ENCODE results near the gene NDUFS6. TPM values are rescaled to one million over a fixed set of nuclear protein-coding genes. Genes with fewer than 3 reads are reported as not detected.

Gene NDUFS6
- total and polyA plus RNA-seq, 2 of the 4 experiments (the other 2 are of a cell fraction) = 10.4 to 69.0 TPM

DNA sequence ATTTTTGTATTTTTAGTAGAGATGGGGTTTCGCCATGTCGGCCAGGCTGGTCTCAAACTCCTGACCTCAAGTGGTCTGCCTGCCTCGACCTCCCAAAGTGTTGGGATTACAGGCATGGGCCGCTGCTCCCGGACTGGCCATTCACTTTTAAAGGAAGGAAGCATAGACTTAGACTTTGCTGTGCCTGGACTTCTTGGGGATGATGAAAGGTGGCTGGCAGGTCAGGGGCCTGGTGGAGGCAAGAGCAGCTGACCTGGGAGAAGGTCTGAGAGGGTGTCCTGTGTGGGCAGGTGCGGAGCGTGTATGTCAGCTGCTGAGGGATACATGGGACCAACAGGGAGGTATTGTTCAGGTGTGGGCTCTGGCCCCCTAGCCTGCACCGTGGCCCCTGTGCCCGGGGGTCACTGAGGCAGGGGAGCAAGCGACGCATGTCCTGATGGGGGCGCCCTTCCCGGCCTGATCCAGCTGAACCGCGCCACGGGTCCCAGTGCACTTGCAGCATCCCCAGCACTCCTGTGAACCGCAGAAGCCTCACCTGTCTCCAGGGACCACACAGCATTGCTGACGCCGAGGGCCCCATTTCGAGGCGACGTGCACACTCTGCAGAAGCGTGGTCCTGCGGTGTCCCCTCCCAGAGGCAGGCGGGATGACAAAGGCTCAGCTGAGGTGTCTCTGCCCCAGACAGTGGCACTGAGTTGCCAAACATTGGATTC, 23.1 kb downstream of the NDUFS6 start:
- no peak overlapping the region for H3K14ac ChIP-seq (replicated peaks; ENCODE audit: low read depth, low read length)
- BruUV-seq (replicated peaks) = no TSS peak
- no peak overlapping the region for H3K4ac ChIP-seq (ENCODE audit: low read depth, low read length)
- 0 out of 4 replicates have a peak, but pooled peaks cover 0 to 3% of the 10 kb centered on the region in 2 experiments for H3K79me1 ChIP-seq (ENCODE audit: low read depth in 1 of 2, low read length in 2 of 2)
- POLR2A ChIA-PET (ENCODE audit: unreplicated experiment) = no interaction called here
- H4K8ac ChIP-seq (ENCODE audit: low read depth in 2 of 2, low read length in 2 of 2) = no peak overlapping the region
- no peak overlapping the region for H2BK20ac ChIP-seq (ENCODE audit: low read depth, low read length)
- dilution Hi-C loops (cut with HindIII; ENCODE audit: low sequenced_read_pairs, unreplicated experiment) (no loop called here), intact Hi-C loops (cut with micrococcal nuclease) (no loop called here), in situ Hi-C loops (cut with MboI; ENCODE audit: low sequenced_read_pairs) (no loop called here)
- H2BK5ac ChIP-seq (ENCODE audit: low read depth, low read length, poor library complexity, severe bottlenecking) = no peak overlapping the region
- H3K27me3 ChIP-seq (ENCODE audit: control insufficient read depth, insufficient read depth, low read length) = no peaks in the 10 kb centered on the region
- H3K18ac ChIP-seq (ENCODE audit: low read depth, low read length) = no peak overlapping the region
- TF ChIP-seq, protein P1, sequence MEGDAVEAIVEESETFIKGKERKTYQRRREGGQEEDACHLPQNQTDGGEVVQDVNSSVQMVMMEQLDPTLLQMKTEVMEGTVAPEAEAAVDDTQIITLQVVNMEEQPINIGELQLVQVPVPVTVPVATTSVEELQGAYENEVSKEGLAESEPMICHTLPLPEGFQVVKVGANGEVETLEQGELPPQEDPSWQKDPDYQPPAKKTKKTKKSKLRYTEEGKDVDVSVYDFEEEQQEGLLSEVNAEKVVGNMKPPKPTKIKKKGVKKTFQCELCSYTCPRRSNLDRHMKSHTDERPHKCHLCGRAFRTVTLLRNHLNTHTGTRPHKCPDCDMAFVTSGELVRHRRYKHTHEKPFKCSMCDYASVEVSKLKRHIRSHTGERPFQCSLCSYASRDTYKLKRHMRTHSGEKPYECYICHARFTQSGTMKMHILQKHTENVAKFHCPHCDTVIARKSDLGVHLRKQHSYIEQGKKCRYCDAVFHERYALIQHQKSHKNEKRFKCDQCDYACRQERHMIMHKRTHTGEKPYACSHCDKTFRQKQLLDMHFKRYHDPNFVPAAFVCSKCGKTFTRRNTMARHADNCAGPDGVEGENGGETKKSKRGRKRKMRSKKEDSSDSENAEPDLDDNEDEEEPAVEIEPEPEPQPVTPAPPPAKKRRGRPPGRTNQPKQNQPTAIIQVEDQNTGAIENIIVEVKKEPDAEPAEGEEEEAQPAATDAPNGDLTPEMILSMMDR (conservative IDR thresholded peaks at IDR 0.05; ENCODE audit: low read depth, low read length) = no peak
- TF ChIP-seq RFX5 (IDR thresholded peaks at IDR 0.05; ENCODE audit: low read depth, low read length) (no peak), FOS (IDR thresholded peaks at IDR 0.05; ENCODE audit: low read depth, low read length) (no peak), CHD1 (IDR thresholded peaks at IDR 0.05; ENCODE audit: low read depth, low read length) (no peak), NFE2L2 (IDR thresholded peaks at IDR 0.05; ENCODE audit: low read depth, low read length) (no peak), RCOR1 (IDR thresholded peaks at IDR 0.05; ENCODE audit: insufficient replicate concordance, low read length) (no peak), CEBPB (IDR thresholded peaks at IDR 0.05; ENCODE audit: low read depth, low read length) (no peak), MAZ (IDR thresholded peaks at IDR 0.05; ENCODE audit: borderline replicate concordance, low read depth, low read length) (no peak), BHLHE40 (IDR thresholded peaks at IDR 0.05; ENCODE audit: low read depth, low read length) (no peak), MXI1 (IDR thresholded peaks at IDR 0.05; ENCODE audit: borderline replicate concordance, low read depth, low read length) (no peak), POLR2A (IDR thresholded peaks at IDR 0.05; ENCODE audit: low read depth, low read length) (no peak), SMC3 (IDR thresholded peaks at IDR 0.05; ENCODE audit: low read depth, low read length) (no peak), MAFK (IDR thresholded peaks at IDR 0.05; ENCODE audit: low read depth, low read length) (no peak), RAD21 (IDR thresholded peaks at IDR 0.05; ENCODE audit: low read length) (no peak)
- TF ChIP-seq, protein P2, sequence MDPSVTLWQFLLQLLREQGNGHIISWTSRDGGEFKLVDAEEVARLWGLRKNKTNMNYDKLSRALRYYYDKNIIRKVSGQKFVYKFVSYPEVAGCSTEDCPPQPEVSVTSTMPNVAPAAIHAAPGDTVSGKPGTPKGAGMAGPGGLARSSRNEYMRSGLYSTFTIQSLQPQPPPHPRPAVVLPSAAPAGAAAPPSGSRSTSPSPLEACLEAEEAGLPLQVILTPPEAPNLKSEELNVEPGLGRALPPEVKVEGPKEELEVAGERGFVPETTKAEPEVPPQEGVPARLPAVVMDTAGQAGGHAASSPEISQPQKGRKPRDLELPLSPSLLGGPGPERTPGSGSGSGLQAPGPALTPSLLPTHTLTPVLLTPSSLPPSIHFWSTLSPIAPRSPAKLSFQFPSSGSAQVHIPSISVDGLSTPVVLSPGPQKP (IDR thresholded peaks at IDR 0.05; ENCODE audit: borderline replicate concordance, low read depth, low read length) = no peak
- TF ChIP-seq, protein P3, sequence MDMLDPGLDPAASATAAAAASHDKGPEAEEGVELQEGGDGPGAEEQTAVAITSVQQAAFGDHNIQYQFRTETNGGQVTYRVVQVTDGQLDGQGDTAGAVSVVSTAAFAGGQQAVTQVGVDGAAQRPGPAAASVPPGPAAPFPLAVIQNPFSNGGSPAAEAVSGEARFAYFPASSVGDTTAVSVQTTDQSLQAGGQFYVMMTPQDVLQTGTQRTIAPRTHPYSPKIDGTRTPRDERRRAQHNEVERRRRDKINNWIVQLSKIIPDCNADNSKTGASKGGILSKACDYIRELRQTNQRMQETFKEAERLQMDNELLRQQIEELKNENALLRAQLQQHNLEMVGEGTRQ (IDR thresholded peaks at IDR 0.05; ENCODE audit: low read depth, low read length) = no peak
- H3K9me1 ChIP-seq (ENCODE audit: insufficient read depth, low read length) = peaks cover 2% of the 10 kb centered on the region; the same call in 1 of the 2 replicates
- no peak overlapping the region for H4K5ac ChIP-seq (ENCODE audit: low read depth, low read length)
- H2AK9ac ChIP-seq (replicated peaks; ENCODE audit: low read depth, low read length, poor library complexity) = no peak overlapping the region
- no peak overlapping the region for H3K56ac ChIP-seq (ENCODE audit: extremely low read depth, insufficient read depth, low read length)
- no peak overlapping the region for H2BK15ac ChIP-seq (ENCODE audit: low read depth, low read length)
- no peak overlapping the region for H3K4me2 ChIP-seq (ENCODE audit: low read depth, low read length)
- no peaks in the 10 kb centered on the region for H4K20me1 ChIP-seq (ENCODE audit: insufficient read depth, low read length)
- H3K4me1 ChIP-seq (ENCODE audit: control insufficient read depth, insufficient read depth, low read length) = no peaks in the 10 kb centered on the region
- no peak overlapping the region for H2AFZ ChIP-seq (replicated peaks; ENCODE audit: low read length, poor library complexity)
- H2BK120ac ChIP-seq (ENCODE audit: low read depth, low read length) = no peak overlapping the region
- H3K4me3 ChIP-seq (ENCODE audit: insufficient read depth, low read depth, low read length) = no peak overlapping the region
- CTCF ChIA-PET = no interaction called here
- no peaks in the 10 kb centered on the region for H3K9me3 ChIP-seq (ENCODE audit: control insufficient read depth, insufficient read depth, low read length)
- peaks cover 27% of the 10 kb centered on the region for H3K36me3 ChIP-seq (ENCODE audit: control insufficient read depth, insufficient read depth, low read length)
- no peak for ATAC-seq (ENCODE audit: low read depth)
- H4K91ac ChIP-seq (ENCODE audit: insufficient read depth, low read depth, low read length) = no peak overlapping the region
- DNase-seq = no peak
- H3K23ac ChIP-seq (ENCODE audit: low read depth, low read length) = no peak overlapping the region
- H2AK5ac ChIP-seq (ENCODE audit: low read depth, low read length) = no peak overlapping the region
- no peak overlapping the region for H3K9ac ChIP-seq (ENCODE audit: low read depth, low read length)
- no peak overlapping the region for H3K27ac ChIP-seq (ENCODE audit: insufficient read depth, low read length)
- WGBS, 2 experiments (ENCODE audit: extremely low coverage in 2 of 2, insufficient read length in 1 of 2) = 89% methylated on average over 18 of the region's 25 CpGs; no CpG with 5 or more reads in 1 of the 2 experiments

Data from IMR-90 (cell line).